Measurements from ENCODE around the gene CNTRL.

DNA sequence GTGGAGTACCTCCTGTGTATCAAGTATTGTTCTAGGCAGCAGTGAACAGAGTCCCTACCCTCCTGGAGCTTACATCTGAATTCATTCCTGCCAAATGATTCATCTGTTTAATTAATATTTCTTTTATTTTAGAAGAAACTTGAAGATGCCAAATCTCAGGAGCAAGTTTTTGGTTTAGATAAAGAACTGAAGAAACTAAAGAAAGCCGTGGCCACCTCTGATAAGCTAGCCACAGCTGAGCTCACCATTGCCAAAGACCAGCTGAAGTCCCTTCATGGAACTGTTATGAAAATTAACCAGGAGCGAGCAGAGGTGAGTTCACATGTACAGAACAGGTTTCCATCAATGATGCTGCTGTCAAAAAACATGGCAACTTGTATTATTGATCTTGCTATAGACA, 69.0 kb downstream of the CNTRL start:
- no peak for TF ChIP-seq POLR2AphosphoS5 (IDR thresholded peaks at IDR 0.05; ENCODE audit: low read depth, low read length)
- no peak for TF ChIP-seq POLR2A (IDR thresholded peaks at IDR 0.05; ENCODE audit: low read depth, low read length)
- no peak for TF ChIP-seq TAF1 (IDR thresholded peaks at IDR 0.05; ENCODE audit: borderline replicate concordance, low read depth, low read length)

Measured in GM12892 (cell line).